AG04449 (cell line): ENCODE data around the gene OAS2.
"Not testable (repeated sequence)": the region's sequence is repeated elsewhere in the genome, so short reads cannot be mapped to it uniquely, and the experiment has no call there.

Experiments
- CTCF ChIA-PET: fragments of 350-600 bp; formaldehyde crosslinking; extraction: SDS; loops from one replicate; lab custom pipeline; 2021; ENCODE audit warnings: antibody characterized with exemption; lab: Yijun Ruan, JAX
- POLR2A ChIA-PET: fragments of 400-600, 350-600 bp; formaldehyde crosslinking; extraction: SDS; loops from one replicate; lab custom pipeline; 2020; ENCODE audit warnings: antibody characterized with exemption, inconsistent platforms; lab: Yijun Ruan, JAX
- DNase-seq: peaks from one replicate; pipeline ENCODE4 v3.0.0-alpha.2; 2010; ENCODE audit warnings: low read depth, low spot score
- H3K4me3 ChIP-seq: 2 replicates; pipeline ENCODE4 v1.5.1; 2011; ENCODE audit warnings: low read depth, mild to moderate bottlenecking, control low read depth, low read length
- TF ChIP-seq, protein P1 (sequence below): IDR thresholded peaks from one replicate; pipeline ENCODE4 v1.5.1; 2011; ENCODE audit warnings: mild to moderate bottlenecking, moderate library complexity, low read length, control low read depth, inconsistent platforms; ENCODE audit not compliant: insufficient read depth; ENCODE audit errors: missing control alignments

OAS2 gene

DNA sequence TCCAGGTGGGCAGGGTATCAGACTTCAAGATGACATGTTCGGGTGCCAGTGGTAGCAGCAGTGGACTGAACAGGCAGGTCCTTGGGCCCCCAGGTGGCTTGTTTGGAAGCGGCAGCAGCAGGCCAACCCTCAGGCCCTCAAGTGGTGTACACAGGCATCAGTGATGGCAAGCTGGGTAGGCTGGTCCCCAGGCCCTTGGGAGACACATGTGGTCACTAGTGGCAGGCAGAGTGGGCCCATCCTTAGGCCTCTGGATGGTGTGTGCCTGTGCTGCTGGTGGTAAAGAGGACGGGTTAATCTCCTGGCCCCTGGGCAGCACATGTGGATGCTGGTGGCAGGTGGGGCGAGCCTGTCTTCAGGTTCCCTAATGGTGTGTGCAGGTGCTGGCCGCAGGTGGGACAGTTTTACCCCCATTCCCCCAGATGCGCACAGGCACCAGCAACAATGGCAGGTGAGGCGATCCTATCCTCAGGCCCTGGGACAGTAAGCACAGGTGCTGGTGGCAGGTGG lies 8.0 kb downstream of the OAS2 start:
- ChIA-PET CTCF (no interaction called here), POLR2A (no interaction called here)
- H3K4me3 ChIP-seq = no peak overlapping the region
- no peak for DNase-seq
- TF ChIP-seq, protein P1, sequence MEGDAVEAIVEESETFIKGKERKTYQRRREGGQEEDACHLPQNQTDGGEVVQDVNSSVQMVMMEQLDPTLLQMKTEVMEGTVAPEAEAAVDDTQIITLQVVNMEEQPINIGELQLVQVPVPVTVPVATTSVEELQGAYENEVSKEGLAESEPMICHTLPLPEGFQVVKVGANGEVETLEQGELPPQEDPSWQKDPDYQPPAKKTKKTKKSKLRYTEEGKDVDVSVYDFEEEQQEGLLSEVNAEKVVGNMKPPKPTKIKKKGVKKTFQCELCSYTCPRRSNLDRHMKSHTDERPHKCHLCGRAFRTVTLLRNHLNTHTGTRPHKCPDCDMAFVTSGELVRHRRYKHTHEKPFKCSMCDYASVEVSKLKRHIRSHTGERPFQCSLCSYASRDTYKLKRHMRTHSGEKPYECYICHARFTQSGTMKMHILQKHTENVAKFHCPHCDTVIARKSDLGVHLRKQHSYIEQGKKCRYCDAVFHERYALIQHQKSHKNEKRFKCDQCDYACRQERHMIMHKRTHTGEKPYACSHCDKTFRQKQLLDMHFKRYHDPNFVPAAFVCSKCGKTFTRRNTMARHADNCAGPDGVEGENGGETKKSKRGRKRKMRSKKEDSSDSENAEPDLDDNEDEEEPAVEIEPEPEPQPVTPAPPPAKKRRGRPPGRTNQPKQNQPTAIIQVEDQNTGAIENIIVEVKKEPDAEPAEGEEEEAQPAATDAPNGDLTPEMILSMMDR = no peak

DNA sequence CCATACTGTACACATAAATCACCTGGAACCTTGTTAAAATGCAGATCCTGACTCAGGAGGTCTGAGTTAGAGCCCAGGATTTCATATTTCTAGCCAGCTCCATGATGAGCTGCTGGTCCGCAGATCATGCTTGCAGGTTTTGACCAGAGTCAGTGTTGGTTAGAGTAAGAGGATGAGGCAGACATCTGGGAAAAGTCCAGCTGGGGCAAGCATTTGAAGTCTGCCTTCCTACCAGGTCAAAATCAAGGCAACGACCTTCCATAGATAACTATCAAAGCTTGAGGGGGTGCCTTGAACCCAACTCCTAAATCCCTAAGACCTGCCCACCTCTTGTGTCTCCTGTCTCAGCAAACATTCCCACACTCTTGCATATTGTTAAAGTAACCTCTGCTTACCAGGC lies 9.2 kb downstream of the OAS2 start:
- ChIA-PET POLR2A (no interaction called here), CTCF (interaction anchor here (1.1 kb wide), 2 partner anchors 42 to 45 kb away, joined by 3 read pairs; no protein-coding TSS in a partner anchor)
- TF ChIP-seq, protein P1 = no peak
- H3K4me3 ChIP-seq = no peak overlapping the region
- no peak for DNase-seq

DNA sequence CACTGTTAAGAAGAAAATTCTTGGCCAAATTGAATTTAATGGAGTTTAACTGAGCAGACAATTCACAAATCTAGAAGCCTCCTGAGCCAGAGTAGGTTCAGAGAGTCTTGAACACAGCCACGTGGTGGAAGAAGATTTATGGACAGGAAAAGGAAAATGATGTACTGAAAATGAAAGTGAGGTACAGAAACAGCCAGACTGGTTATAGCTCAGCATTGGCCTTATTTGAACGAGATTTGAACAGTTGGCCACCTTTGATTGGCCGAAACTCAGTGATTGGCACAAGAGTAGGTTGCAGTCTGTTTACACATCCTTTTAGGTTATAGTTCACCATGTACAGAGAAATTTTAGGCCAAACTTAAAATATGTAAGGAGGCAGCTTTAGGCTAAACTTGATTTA lies 9.9 kb downstream of the OAS2 start:
- TF ChIP-seq, protein P1 = no peak
- no peak for DNase-seq
- no peak overlapping the region for H3K4me3 ChIP-seq
- ChIA-PET POLR2A (no interaction called here), CTCF (interaction anchor here (1.1 kb wide), 1 partner anchor 42 kb away, joined by 3 read pairs; no protein-coding TSS in a partner anchor)

DNA sequence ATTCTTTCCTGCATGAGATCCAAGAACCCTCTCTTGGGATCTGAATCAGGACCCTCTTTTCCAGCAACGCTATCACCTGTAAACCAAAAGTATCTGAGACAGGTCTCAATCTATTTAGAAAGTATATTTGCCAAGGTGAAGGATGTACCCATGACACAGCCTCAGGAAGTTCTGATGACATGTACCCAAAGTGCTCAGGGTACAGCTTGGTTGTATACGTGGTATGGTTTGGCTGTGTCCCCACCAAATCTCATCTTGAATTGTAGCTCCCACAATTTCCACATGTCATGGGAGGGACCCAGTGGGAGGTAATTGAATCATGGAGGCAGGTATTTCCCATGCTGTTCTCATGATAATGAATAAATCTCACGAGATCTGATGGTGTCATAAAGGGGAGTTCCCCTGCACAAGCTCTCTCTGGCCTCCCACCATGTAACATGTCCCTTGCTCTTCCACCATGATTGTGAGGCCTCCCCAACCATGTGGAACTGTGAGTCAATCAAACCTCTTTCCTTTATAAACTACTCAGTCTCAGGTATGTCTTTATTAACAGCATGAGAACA lies 10.6 kb downstream of the OAS2 start:
- H3K4me3 ChIP-seq, DNase-seq, POLR2A ChIA-PET: not testable (repeated sequence)
- CTCF ChIA-PET = interaction anchor here (1.1 kb wide), 1 partner anchor 41 kb away, joined by 3 read pairs; no protein-coding TSS in a partner anchor

DNA sequence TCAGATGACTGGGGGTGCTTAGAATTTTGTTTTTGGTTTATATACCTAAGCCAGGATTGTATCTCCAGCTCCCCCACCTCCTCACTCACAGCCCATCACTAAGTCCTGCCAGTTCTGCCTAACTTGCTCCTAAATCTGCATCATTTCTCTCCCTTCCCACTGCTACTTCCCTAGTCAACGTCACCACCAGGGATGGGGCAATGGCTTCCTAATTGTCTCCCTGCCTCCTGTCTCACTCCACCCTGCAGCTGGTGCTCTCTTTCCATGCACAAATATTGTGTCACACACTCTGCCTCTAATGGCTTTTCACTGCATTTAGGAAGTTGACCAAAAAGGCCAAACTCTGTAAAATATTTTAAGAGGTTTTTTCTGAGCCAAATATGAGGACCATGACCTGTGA lies 11.5 kb downstream of the OAS2 start:
- POLR2A ChIA-PET = no interaction called here
- TF ChIP-seq, protein P1 = no peak
- H3K4me3 ChIP-seq = no peak overlapping the region
- CTCF ChIA-PET = interaction anchor here (2.0 kb wide), 1 partner anchor 163 kb away, joined by 5 read pairs; no protein-coding TSS in a partner anchor
- DNase-seq = no peak

DNA sequence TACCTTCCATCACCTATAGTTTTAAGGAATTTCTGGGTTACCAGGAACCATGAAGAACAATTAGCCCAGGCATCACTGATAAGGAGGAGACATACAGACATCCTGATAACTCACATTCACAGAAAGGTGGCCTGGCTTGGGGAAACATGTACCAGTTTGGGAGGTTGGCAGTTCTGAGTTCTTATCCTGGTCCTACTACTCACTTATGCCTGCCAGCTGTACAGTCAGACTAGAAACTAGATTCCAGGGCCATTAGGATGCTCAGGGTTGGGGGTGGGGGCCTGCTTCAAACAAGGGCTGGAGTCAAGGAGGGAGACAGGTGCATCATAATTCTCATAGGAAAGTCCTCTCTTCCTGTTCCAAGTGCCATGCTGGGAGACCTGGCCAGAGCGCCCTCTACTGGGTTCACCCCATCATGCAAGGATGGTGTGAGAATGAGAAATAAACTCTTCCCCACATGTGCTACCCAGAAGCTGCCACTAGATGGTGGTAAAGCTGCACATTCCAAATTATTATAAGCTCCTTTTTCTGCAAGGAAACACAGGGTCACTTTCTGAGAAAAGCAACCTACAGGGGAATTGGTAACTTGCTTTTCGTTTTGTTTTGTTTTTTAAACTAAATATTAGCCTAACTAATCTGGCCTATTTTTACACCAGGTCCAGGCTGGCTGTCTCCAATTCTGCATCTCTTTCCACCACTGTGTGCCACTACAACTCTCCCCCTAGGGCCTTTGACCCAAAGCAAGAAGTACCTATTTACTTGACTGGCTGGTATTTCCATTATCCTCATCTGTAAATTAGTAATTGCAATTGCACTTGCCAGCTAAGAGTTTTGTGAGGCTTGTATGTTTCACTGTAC lies 14.5 kb downstream of the OAS2 start:
- TF ChIP-seq, protein P1 = peak; percentile 73
- H3K4me3 ChIP-seq = no peak overlapping the region
- ChIA-PET CTCF (interaction anchor here (0.6 to 3.4 kb wide), 35 partner anchors 8 to 430 kb away, joined by 3 to 54 read pairs (median 4); partner anchors contain the start of genes OAS2 and SDSL), POLR2A (no interaction called here)
- no peak for DNase-seq
